Panc1 (cell line): ENCODE data around the gene DEFB123. TPM values are rescaled to one million over a fixed set of nuclear protein-coding genes. Genes with fewer than 3 reads are reported as not detected.

Source experiments
- ATAC-seq: fragments of 200-7000 bp; cut with Tn5 transposase; 2 replicates; pipeline ENCODE4 v1.9.1; 2020; ENCODE audit warnings: mild to moderate bottlenecking, moderate library complexity
- BruUV-seq: library from RNA; stranded (reverse); fragments of 400-500 nt; replicated peaks from 2 replicates; lab custom pipeline; 2021; lab: Mats Ljungman, UMichigan
- CTCF ChIA-PET: fragments of 300-600 bp; sonication (Branson Sonifier 250); formaldehyde crosslinking; loops from one replicate; lab custom pipeline; 2022; ENCODE audit warnings: antibody characterized with exemption; lab: Charles Lee
- POLR2A ChIA-PET: fragments of 300-600 bp; sonication (Branson Sonifier 250); formaldehyde crosslinking; loops from one replicate; lab custom pipeline; 2022; ENCODE audit warnings: antibody characterized with exemption; lab: Charles Lee
- DNase-seq: peaks from one replicate; pipeline ENCODE4 v3.0.0-alpha.2; 2010; ENCODE audit warnings: low read depth, low spot score
- H3K27ac ChIP-seq: 2 replicates; pipeline ENCODE4 v1.5.1; 2011; ENCODE audit warnings: mild to moderate bottlenecking, low read length, inconsistent platforms
- H3K27me3 ChIP-seq: fragments of 200-500 bp; sonication (Bioruptor generic); 2 replicates; pipeline ENCODE4 v1.6.0; 2014; ENCODE audit warnings: low read length, inconsistent platforms; ENCODE audit not compliant: control insufficient read depth, insufficient read depth
- H3K36me3 ChIP-seq: fragments of 200-500 bp; sonication (Bioruptor generic); 2 replicates; pipeline ENCODE4 v1.5.1; 2014; ENCODE audit warnings: inconsistent platforms, mild to moderate bottlenecking, low read length, moderate library complexity; ENCODE audit not compliant: control insufficient read depth, insufficient read depth
- H3K4me1 ChIP-seq: 2 replicates; pipeline ENCODE4 v1.5.1; 2011; ENCODE audit warnings: inconsistent platforms, mild to moderate bottlenecking, low read length, moderate library complexity; ENCODE audit not compliant: control insufficient read depth, insufficient read depth
- H3K4me3 ChIP-seq, 2 experiments: 2 replicates each; pipeline ENCODE4 v1.5.1; 2011 to 2012; ENCODE audit warnings: low read depth in 2 of 2, low read length in 2 of 2, mild to moderate bottlenecking in 2 of 2, inconsistent platforms in 1 of 2, moderate library complexity in 1 of 2
- H3K9me3 ChIP-seq: fragments of 200-500 bp; sonication (Bioruptor generic); 2 replicates; pipeline ENCODE4 v1.5.1; 2014; ENCODE audit warnings: low read depth, mild to moderate bottlenecking, inconsistent platforms, low read length, moderate library complexity; ENCODE audit not compliant: control insufficient read depth, insufficient read depth
- POLR2AphosphoS5 ChIP-seq: IDR thresholded peaks from 2 replicates; pipeline ENCODE4 v1.6.1; 2012; ENCODE audit warnings: mild to moderate bottlenecking, low read depth, low read length, moderate library complexity
- SIN3A ChIP-seq: IDR thresholded peaks from 2 replicates; pipeline ENCODE4 v1.6.1; 2012; ENCODE audit warnings: low read depth, mild to moderate bottlenecking, low read length, moderate library complexity, borderline replicate concordance; ENCODE audit not compliant: insufficient read depth
- TCF7L2 ChIP-seq: IDR thresholded peaks from 2 replicates; pipeline ENCODE4 v1.6.1; 2011; ENCODE audit warnings: mild to moderate bottlenecking, low read depth, low read length, inconsistent platforms
- in situ Hi-C: cut with HindIII; loops from 2 replicates; pipeline ENCODE4 v1.10.0; 2016; ENCODE audit warnings: low sequenced_read_pairs, low pct_unique_long_range_greater_than_20kb
- intact Hi-C: fragments of 100-400 bp; cut with micrococcal nuclease; formaldehyde crosslinking; loops from one replicate; pipeline ENCODE4 v1.10.0; 2022; ENCODE audit not compliant: unreplicated experiment
- total RNA-seq: library from RNA; stranded (reverse); gene quantifications from one replicate; pipeline ENCODE4 v1.2.1, GENCODE V29; 2021; ENCODE audit not compliant: unreplicated experiment
- TF ChIP-seq, protein P1 (sequence below): fragments of 450-650 bp; IDR thresholded peaks from 2 replicates; pipeline ENCODE4 v1.5.1; 2017; ENCODE audit warnings: mild to moderate bottlenecking
- TF ChIP-seq, protein P2 (sequence below), 2 experiments: IDR thresholded peaks; 2 replicates each; pipeline ENCODE4 v1.6.1; 2011 to 2012; ENCODE audit warnings: low read depth in 2 of 2, control low read depth in 1 of 2, low read length in 1 of 2, mild to moderate bottlenecking in 1 of 2, moderate library complexity in 1 of 2; ENCODE audit not compliant: insufficient read depth in 1 of 2

The DEFB123 gene
- total RNA-seq, 1 experiment from 2014 or later, result not detected

DNA sequence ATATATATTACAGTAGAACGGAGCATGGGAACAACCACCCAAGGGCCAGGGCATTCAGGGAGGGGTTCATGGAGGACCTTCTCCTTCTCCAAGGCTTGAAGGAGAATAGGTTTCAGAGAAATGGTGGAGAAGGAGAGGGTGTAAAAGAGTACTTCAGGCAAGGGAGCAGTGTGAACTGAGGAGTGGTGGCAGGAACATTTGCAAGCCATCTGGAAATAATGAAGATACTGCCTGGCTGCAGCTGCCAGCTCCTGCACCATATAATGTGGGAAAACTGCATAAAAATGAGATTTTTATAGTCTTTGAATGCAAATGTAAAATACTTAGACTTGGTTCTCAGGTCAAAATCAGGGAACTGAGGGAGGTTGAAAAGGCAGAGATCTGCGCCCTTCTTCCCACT, 24.8 kb upstream of the DEFB123 start:
- no TSS peak for BruUV-seq
- Histone ChIP-seq H3K36me3 (no peaks in the 10 kb centered on the region), H3K4me1 (no peaks in the 10 kb centered on the region), H3K4me3 (no peak overlapping the region), H3K27me3 (peaks cover 16% of the 10 kb centered on the region), H3K9me3 (no peaks in the 10 kb centered on the region), H3K27ac (no peak overlapping the region)
- no peak for ATAC-seq
- ChIA-PET POLR2A (no interaction called here), CTCF (no interaction called here)
- intact Hi-C loops, result no loop called here
- DNase-seq, result no peak
- no peak for TF ChIP-seq POLR2AphosphoS5
- TF ChIP-seq TCF7L2, result no peak
- no peak for TF ChIP-seq SIN3A
- TF ChIP-seq, protein P1, sequence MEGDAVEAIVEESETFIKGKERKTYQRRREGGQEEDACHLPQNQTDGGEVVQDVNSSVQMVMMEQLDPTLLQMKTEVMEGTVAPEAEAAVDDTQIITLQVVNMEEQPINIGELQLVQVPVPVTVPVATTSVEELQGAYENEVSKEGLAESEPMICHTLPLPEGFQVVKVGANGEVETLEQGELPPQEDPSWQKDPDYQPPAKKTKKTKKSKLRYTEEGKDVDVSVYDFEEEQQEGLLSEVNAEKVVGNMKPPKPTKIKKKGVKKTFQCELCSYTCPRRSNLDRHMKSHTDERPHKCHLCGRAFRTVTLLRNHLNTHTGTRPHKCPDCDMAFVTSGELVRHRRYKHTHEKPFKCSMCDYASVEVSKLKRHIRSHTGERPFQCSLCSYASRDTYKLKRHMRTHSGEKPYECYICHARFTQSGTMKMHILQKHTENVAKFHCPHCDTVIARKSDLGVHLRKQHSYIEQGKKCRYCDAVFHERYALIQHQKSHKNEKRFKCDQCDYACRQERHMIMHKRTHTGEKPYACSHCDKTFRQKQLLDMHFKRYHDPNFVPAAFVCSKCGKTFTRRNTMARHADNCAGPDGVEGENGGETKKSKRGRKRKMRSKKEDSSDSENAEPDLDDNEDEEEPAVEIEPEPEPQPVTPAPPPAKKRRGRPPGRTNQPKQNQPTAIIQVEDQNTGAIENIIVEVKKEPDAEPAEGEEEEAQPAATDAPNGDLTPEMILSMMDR, result no peak
- TF ChIP-seq, protein P2, sequence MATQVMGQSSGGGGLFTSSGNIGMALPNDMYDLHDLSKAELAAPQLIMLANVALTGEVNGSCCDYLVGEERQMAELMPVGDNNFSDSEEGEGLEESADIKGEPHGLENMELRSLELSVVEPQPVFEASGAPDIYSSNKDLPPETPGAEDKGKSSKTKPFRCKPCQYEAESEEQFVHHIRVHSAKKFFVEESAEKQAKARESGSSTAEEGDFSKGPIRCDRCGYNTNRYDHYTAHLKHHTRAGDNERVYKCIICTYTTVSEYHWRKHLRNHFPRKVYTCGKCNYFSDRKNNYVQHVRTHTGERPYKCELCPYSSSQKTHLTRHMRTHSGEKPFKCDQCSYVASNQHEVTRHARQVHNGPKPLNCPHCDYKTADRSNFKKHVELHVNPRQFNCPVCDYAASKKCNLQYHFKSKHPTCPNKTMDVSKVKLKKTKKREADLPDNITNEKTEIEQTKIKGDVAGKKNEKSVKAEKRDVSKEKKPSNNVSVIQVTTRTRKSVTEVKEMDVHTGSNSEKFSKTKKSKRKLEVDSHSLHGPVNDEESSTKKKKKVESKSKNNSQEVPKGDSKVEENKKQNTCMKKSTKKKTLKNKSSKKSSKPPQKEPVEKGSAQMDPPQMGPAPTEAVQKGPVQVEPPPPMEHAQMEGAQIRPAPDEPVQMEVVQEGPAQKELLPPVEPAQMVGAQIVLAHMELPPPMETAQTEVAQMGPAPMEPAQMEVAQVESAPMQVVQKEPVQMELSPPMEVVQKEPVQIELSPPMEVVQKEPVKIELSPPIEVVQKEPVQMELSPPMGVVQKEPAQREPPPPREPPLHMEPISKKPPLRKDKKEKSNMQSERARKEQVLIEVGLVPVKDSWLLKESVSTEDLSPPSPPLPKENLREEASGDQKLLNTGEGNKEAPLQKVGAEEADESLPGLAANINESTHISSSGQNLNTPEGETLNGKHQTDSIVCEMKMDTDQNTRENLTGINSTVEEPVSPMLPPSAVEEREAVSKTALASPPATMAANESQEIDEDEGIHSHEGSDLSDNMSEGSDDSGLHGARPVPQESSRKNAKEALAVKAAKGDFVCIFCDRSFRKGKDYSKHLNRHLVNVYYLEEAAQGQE (IDR thresholded peaks at IDR 0.05; ENCODE audit: insufficient read depth in 1 of 2, low read depth in 2 of 2, low read length in 1 of 2), result no peak
- in situ Hi-C loops, result no loop called here

DNA sequence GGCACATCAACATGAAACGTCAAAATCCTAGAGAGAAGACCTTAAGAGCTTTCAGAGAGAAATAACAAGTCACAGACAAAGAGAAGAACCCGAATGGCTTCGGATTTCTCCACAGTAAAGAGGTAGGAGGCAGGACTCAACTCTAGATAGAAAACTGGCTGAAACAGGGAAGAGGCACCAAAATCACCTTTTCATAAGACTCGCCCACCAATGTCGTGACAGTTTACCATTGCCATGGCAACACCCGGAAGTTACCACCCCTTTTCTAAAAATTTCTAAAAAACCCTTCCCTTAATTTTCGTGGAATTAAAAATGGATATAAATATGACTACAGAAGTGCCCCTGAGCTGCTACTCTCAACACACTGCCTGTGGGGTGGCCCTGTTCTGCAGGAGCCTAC, 22.1 kb upstream of the DEFB123 start:
- no peak for TF ChIP-seq SIN3A
- no peak for TF ChIP-seq POLR2AphosphoS5
- TF ChIP-seq, protein P2 (IDR thresholded peaks at IDR 0.05; ENCODE audit: insufficient read depth in 1 of 2, low read depth in 2 of 2, low read length in 1 of 2), result no peak
- no peak for TF ChIP-seq TCF7L2
- TF ChIP-seq, protein P1, result no peak
- in situ Hi-C loops, result no loop called here
- DNase-seq, result no peak
- H3K27me3 ChIP-seq, result peaks cover 20% of the 10 kb centered on the region
- H3K4me1 ChIP-seq, result no peaks in the 10 kb centered on the region
- H3K4me3 ChIP-seq, result no peak overlapping the region
- ATAC-seq, result no peak
- POLR2A ChIA-PET, result no interaction called here
- no peaks in the 10 kb centered on the region for H3K9me3 ChIP-seq
- H3K36me3 ChIP-seq, result no peaks in the 10 kb centered on the region
- no TSS peak for BruUV-seq
- CTCF ChIA-PET, result no interaction called here
- intact Hi-C loops, result no loop called here
- H3K27ac ChIP-seq, result no peak overlapping the region
